HEK293 (cell line): ENCODE measurements around the gene RNU1-1.
"Not testable (repeated sequence)": the region's sequence is repeated elsewhere in the genome, so short reads cannot be mapped to it uniquely, and the experiment has no call there.

Experiments
- CTCF ChIP-seq: fragments of 450-650 bp; formaldehyde crosslinking; IDR thresholded peaks from 2 replicates; pipeline ENCODE4 v1.5.1; 2016; ENCODE audit warnings: missing biosample characterization, missing genetic modification characterization
- ZBTB11 ChIP-seq: fragments of 450-650 bp; formaldehyde crosslinking; conservative IDR thresholded peaks from 2 replicates; pipeline ENCODE4 v1.5.1; 2016; ENCODE audit warnings: low read depth, missing biosample characterization, missing genetic modification characterization
- ZNF16 ChIP-seq: fragments of 450-650 bp; formaldehyde crosslinking; IDR thresholded peaks from 2 replicates; pipeline ENCODE4 v1.5.1; 2016; ENCODE audit warnings: low read depth, missing biosample characterization, missing genetic modification characterization
- ZNF292 ChIP-seq: fragments of 450-650 bp; formaldehyde crosslinking; IDR thresholded peaks from 2 replicates; pipeline ENCODE4 v1.5.1; 2016; ENCODE audit warnings: low read depth, missing biosample characterization, missing genetic modification characterization, borderline replicate concordance
- ZNF544 ChIP-seq: fragments of 450-650 bp; formaldehyde crosslinking; IDR thresholded peaks from 2 replicates; pipeline ENCODE4 v1.5.0; 2017; ENCODE audit warnings: missing biosample characterization, missing genetic modification characterization
- ZNF629 ChIP-seq: fragments of 450-650 bp; formaldehyde crosslinking; IDR thresholded peaks from 2 replicates; pipeline ENCODE4 v1.5.1; 2017; ENCODE audit warnings: missing biosample characterization, missing genetic modification characterization
- ZNF658 ChIP-seq: fragments of 450-650 bp; formaldehyde crosslinking; IDR thresholded peaks from 2 replicates; pipeline ENCODE4; 2016; ENCODE audit warnings: missing biosample characterization, missing genetic modification characterization

GRCh38 chr1:16545682-16546095, 31.6 kb upstream of the RNU1-1 start:
- TF ChIP-seq CTCF (tag by site-specific recombination); ZNF544 (tag by site-specific recombination); ZBTB11 (tag by site-specific recombination); ZNF292; ZNF16 (tag by site-specific recombination); ZNF629; ZNF658 (tag by site-specific recombination): not testable (repeated sequence)
